ENCODE data around the gene LBR.

The LBR gene

GRCh38 chr1:225374996-225375395 lies 52.8 kb downstream of the LBR start:
- no peak for DNase-seq (ENCODE audit: low read depth, low spot score)

- DNase-seq (ENCODE audit: low read depth, low spot score) = no peak
Measured at GRCh38 chr1:225373155-225373554, 54.7 kb downstream of the LBR start.

GRCh38 chr1:225371366-225372010 lies 56.4 kb downstream of the LBR start:
- DNase-seq (ENCODE audit: low read depth, low spot score) = no peak

GRCh38 chr1:225368036-225368552 lies 59.7 kb downstream of the LBR start:
- no peak for DNase-seq (ENCODE audit: low read depth, low spot score)

- DNase-seq (ENCODE audit: low read depth, low spot score) = no peak
Measured at GRCh38 chr1:225366552-225366951, 61.3 kb downstream of the LBR start.

- DNase-seq (ENCODE audit: low read depth, low spot score) = no peak
Measured at GRCh38 chr1:225366018-225366417, 61.8 kb downstream of the LBR start.

GRCh38 chr1:225364439-225364838 lies 63.4 kb downstream of the LBR start:
- DNase-seq (ENCODE audit: low read depth, low spot score) = no peak

- DNase-seq (ENCODE audit: low read depth, low spot score) = no peak
Measured at GRCh38 chr1:225362805-225363204, 65.0 kb downstream of the LBR start.

GRCh38 chr1:225361176-225361575 lies 66.7 kb downstream of the LBR start:
- no peak for DNase-seq (ENCODE audit: low read depth, low spot score)

GRCh38 chr1:225360119-225360518 lies 67.7 kb downstream of the LBR start:
- DNase-seq (ENCODE audit: low read depth, low spot score) = no peak

- no peak for DNase-seq (ENCODE audit: low read depth, low spot score)
Measured at GRCh38 chr1:225355863-225356262, 72.0 kb downstream of the LBR start.

GRCh38 chr1:225354906-225355305 lies 72.9 kb downstream of the LBR start:
- no peak for DNase-seq (ENCODE audit: low read depth, low spot score)
